Activated CD4-positive, alpha-beta T cell treated with anti-CD3 and anti-CD28 coated beads for 1 hour (primary cell): ENCODE measurements around the gene HCN2.

ENCODE experiments used
- DNase-seq: peaks from one replicate; pipeline ENCODE4 v3.0.0-alpha.2; 2020

Gene HCN2

GRCh38 chr19:658916-659839, 69.5 kb downstream of the HCN2 start:
- DNase-seq: peak; percentile 31

GRCh38 chr19:660793-661426, 71.2 kb downstream of the HCN2 start:
- DNase-seq: no peak

GRCh38 chr19:661427-662196, 71.9 kb downstream of the HCN2 start:
- DNase-seq: peak; percentile 53

- DNase-seq: peak; percentile 53
Measured at GRCh38 chr19:662207-662961, 72.7 kb downstream of the HCN2 start.

- DNase-seq: peak; percentile 89
Measured at GRCh38 chr19:662962-663681, 73.4 kb downstream of the HCN2 start, which contains the start of gene RNF126. RNF126 (minus strand) TSS chr19:663214; CDS start chr19:663121, 93 bp downstream.

- no peak for DNase-seq
Measured at GRCh38 chr19:663682-664117, 74.0 kb downstream of the HCN2 start.

GRCh38 chr19:664913-665443, 75.3 kb downstream of the HCN2 start:
- DNase-seq: peak; percentile 69
